HEK293 (cell line): ENCODE data around the gene SMURF1.

ENCODE experiments used
- ATF2 ChIP-seq: fragments of 450-650 bp; formaldehyde crosslinking; IDR thresholded peaks from 2 replicates; pipeline ENCODE4 v1.5.1; 2016; ENCODE audit warnings: missing biosample characterization, missing genetic modification characterization, low read depth
- CTCF ChIP-seq: fragments of 450-650 bp; formaldehyde crosslinking; IDR thresholded peaks from 2 replicates; pipeline ENCODE4 v1.5.1; 2016; ENCODE audit warnings: missing biosample characterization, missing genetic modification characterization
- PRDM1 ChIP-seq: fragments of 450-650 bp; formaldehyde crosslinking; IDR thresholded peaks from 2 replicates; pipeline ENCODE4; 2016; ENCODE audit warnings: missing biosample characterization, missing genetic modification characterization
- TCF7L2 ChIP-seq: IDR thresholded peaks from 2 replicates; pipeline ENCODE4 v1.6.1; 2011; ENCODE audit warnings: low read depth, mild to moderate bottlenecking, inconsistent platforms, low read length, moderate library complexity, borderline replicate concordance
- ZBTB1 ChIP-seq: fragments of 450-650 bp; formaldehyde crosslinking; IDR thresholded peaks from 2 replicates; pipeline ENCODE4 v1.5.1; 2016; ENCODE audit warnings: missing biosample characterization, missing genetic modification characterization
- ZBTB44 ChIP-seq: fragments of 450-650 bp; IDR thresholded peaks from 2 replicates; pipeline ENCODE4 v1.5.1; 2018; ENCODE audit warnings: missing biosample characterization, mild to moderate bottlenecking, missing genetic modification characterization
- ZNF132 ChIP-seq: fragments of 450-650 bp; formaldehyde crosslinking; IDR thresholded peaks from 2 replicates; pipeline ENCODE4 v1.5.1; 2017; ENCODE audit warnings: missing biosample characterization, missing genetic modification characterization, borderline replicate concordance
- ZNF155 ChIP-seq: fragments of 450-650 bp; formaldehyde crosslinking; IDR thresholded peaks from 2 replicates; pipeline ENCODE4 v1.5.1; 2016; ENCODE audit warnings: missing biosample characterization, missing genetic modification characterization
- ZNF350 ChIP-seq: fragments of 450-650 bp; formaldehyde crosslinking; IDR thresholded peaks from 2 replicates; pipeline ENCODE4 v1.5.0; 2017; ENCODE audit warnings: missing biosample characterization, mild to moderate bottlenecking, missing genetic modification characterization
- ZNF391 ChIP-seq: fragments of 450-650 bp; formaldehyde crosslinking; IDR thresholded peaks from 2 replicates; pipeline ENCODE4 v1.5.1; 2016; ENCODE audit warnings: low read depth, missing biosample characterization, missing genetic modification characterization, borderline replicate concordance
- ZNF585B ChIP-seq: fragments of 450-650 bp; formaldehyde crosslinking; IDR thresholded peaks from 2 replicates; pipeline ENCODE4 v1.5.1; 2016; ENCODE audit warnings: missing biosample characterization, missing genetic modification characterization
- ZNF596 ChIP-seq: fragments of 450-650 bp; IDR thresholded peaks from 2 replicates; pipeline ENCODE4 v1.5.0; 2018; ENCODE audit warnings: missing biosample characterization, mild to moderate bottlenecking, missing genetic modification characterization, moderate library complexity

GRCh38 chr7:99146979-99147378 is 3.1 kb upstream of the SMURF1 start:
- no peak for TF ChIP-seq TCF7L2
- TF ChIP-seq ZNF350 (tag by site-specific recombination), result no peak
- TF ChIP-seq CTCF, result no peak
- no peak for TF ChIP-seq ZNF132 (tag by site-specific recombination)
- no peak for TF ChIP-seq ZNF391 (tag by site-specific recombination)
- TF ChIP-seq ZNF585B, result no peak
- no peak for TF ChIP-seq ATF2 (tag by site-specific recombination)
- TF ChIP-seq PRDM1 (tag by site-specific recombination), result no peak
- TF ChIP-seq ZNF596 (tag by site-specific recombination), result no peak
- no peak for TF ChIP-seq ZBTB1 (tag by site-specific recombination)
- TF ChIP-seq ZBTB44, result no peak
- no peak for TF ChIP-seq ZNF155 (tag by site-specific recombination)
